T-helper 1 cell treated with Interleukin-12 subunit alpha and Interleukin-12 subunit beta and Interleukin-4 antibody, amounts not matched to agents 30 μg/mL and 1 μg/mL, for 36 hours (primary cell): ENCODE results near the gene ZBED2.
A peak's percentile ranks its signal among the peaks of the same experiment; 100 is the strongest.
"Not testable (repeated sequence)": the region's sequence is repeated elsewhere in the genome, so short reads cannot be mapped to it uniquely, and the experiment has no call there.

Experiments used
- H3K27ac Mint-ChIP-seq: one replicate; pipeline ENCODE4 v1.8.0; 2021; ENCODE audit warnings: mild to moderate bottlenecking, mixed read lengths
- H3K27me3 Mint-ChIP-seq: one replicate; pipeline ENCODE4 v1.8.0; 2021; ENCODE audit warnings: low read depth, mixed read lengths
- H3K36me3 Mint-ChIP-seq: one replicate; pipeline ENCODE4 v1.8.0; 2021; ENCODE audit warnings: low read depth, mixed read lengths
- H3K4me1 Mint-ChIP-seq: one replicate; pipeline ENCODE4 v1.8.0; 2021; ENCODE audit warnings: low read depth, mixed read lengths
- H3K4me3 Mint-ChIP-seq: one replicate; pipeline ENCODE4 v1.8.0; 2021; ENCODE audit warnings: mild to moderate bottlenecking, moderate library complexity, mixed read lengths
- H3K9me3 Mint-ChIP-seq: one replicate; pipeline ENCODE4 v1.8.0; 2021; ENCODE audit warnings: mixed read lengths

ZBED2 gene

GRCh38 chr3:111595232-111595631 lies at the start of gene ZBED2:
TSS of gene ZBED2 (minus strand) at chr3:111595346. CDS start at chr3:111594201, 1,145 bp downstream.
- Mint-ChIP-seq H3K36me3 (peaks cover 58% of the 10 kb centered on the region), H3K27me3 (no peaks in the 10 kb centered on the region), H3K4me3 (peak within 1 kb of the TSS; percentile 87), H3K9me3 (no peaks in the 10 kb centered on the region), H3K4me1 (peaks cover 59% of the 10 kb centered on the region), H3K27ac (peak within 1 kb of the TSS; percentile 90)

- Mint-ChIP-seq H3K4me3 (no peak overlapping the region), H3K27me3 (no peaks in the 10 kb centered on the region), H3K36me3 (peaks cover 79% of the 10 kb centered on the region), H3K4me1 (no peaks in the 10 kb centered on the region), H3K9me3 (peaks cover 45% of the 10 kb centered on the region), H3K27ac (no peak overlapping the region)
Observed at GRCh38 chr3:111639316-111639715, 44.2 kb upstream of the ZBED2 start.

GRCh38 chr3:111636366-111636885 lies 41.3 kb upstream of the ZBED2 start:
- peaks cover 77% of the 10 kb centered on the region for H3K36me3 Mint-ChIP-seq
- H3K4me3 Mint-ChIP-seq = no peak overlapping the region
- no peaks in the 10 kb centered on the region for H3K27me3 Mint-ChIP-seq
- no peaks in the 10 kb centered on the region for H3K4me1 Mint-ChIP-seq
- H3K9me3 Mint-ChIP-seq = peaks cover 30% of the 10 kb centered on the region
- no peak overlapping the region for H3K27ac Mint-ChIP-seq

GRCh38 chr3:111635403-111635802 lies 40.3 kb upstream of the ZBED2 start:
- Mint-ChIP-seq H3K9me3 (peaks cover 20% of the 10 kb centered on the region), H3K4me1 (no peaks in the 10 kb centered on the region), H3K4me3 (no peak overlapping the region)

GRCh38 chr3:111630638-111631037 lies 35.5 kb upstream of the ZBED2 start:
- not testable (repeated sequence) for H3K4me3 Mint-ChIP-seq, H3K27ac Mint-ChIP-seq, H3K4me1 Mint-ChIP-seq, H3K27me3 Mint-ChIP-seq
- Mint-ChIP-seq H3K36me3 (peaks cover 75% of the 10 kb centered on the region), H3K9me3 (peaks cover 46% of the 10 kb centered on the region)

More at GRCh38 chr3:111635403-111635802, 40.3 kb upstream of the ZBED2 start:
- peaks cover 75% of the 10 kb centered on the region for H3K36me3 Mint-ChIP-seq
- no peak overlapping the region for H3K27ac Mint-ChIP-seq
- no peaks in the 10 kb centered on the region for H3K27me3 Mint-ChIP-seq

- not testable (repeated sequence) for H3K27ac Mint-ChIP-seq, H3K27me3 Mint-ChIP-seq, H3K4me1 Mint-ChIP-seq, H3K4me3 Mint-ChIP-seq
- peaks cover 46% of the 10 kb centered on the region for H3K9me3 Mint-ChIP-seq
- H3K36me3 Mint-ChIP-seq = peaks cover 86% of the 10 kb centered on the region
Observed at GRCh38 chr3:111629018-111629417, 33.9 kb upstream of the ZBED2 start.

GRCh38 chr3:111627092-111627491 lies 31.9 kb upstream of the ZBED2 start:
- Mint-ChIP-seq H3K4me3 (no peak overlapping the region), H3K9me3 (peaks cover 38% of the 10 kb centered on the region), H3K27me3 (no peaks in the 10 kb centered on the region), H3K4me1 (peaks cover 8% of the 10 kb centered on the region), H3K27ac (no peak overlapping the region), H3K36me3 (peaks cover 75% of the 10 kb centered on the region)

- no peak overlapping the region for H3K27ac Mint-ChIP-seq
- peaks cover 57% of the 10 kb centered on the region for H3K36me3 Mint-ChIP-seq
Observed at GRCh38 chr3:111621535-111621934, 26.4 kb upstream of the ZBED2 start.

GRCh38 chr3:111619833-111620232 lies 24.7 kb upstream of the ZBED2 start:
- peaks cover 56% of the 10 kb centered on the region for H3K36me3 Mint-ChIP-seq
- H3K27ac Mint-ChIP-seq = no peak overlapping the region
- no peaks in the 10 kb centered on the region for H3K27me3 Mint-ChIP-seq
- no peak overlapping the region for H3K4me3 Mint-ChIP-seq
- peaks cover 48% of the 10 kb centered on the region for H3K4me1 Mint-ChIP-seq
- no peaks in the 10 kb centered on the region for H3K9me3 Mint-ChIP-seq

More at GRCh38 chr3:111621535-111621934, 26.4 kb upstream of the ZBED2 start:
- H3K9me3 Mint-ChIP-seq = peaks cover 3% of the 10 kb centered on the region
- H3K4me3 Mint-ChIP-seq = no peak overlapping the region
- no peaks in the 10 kb centered on the region for H3K27me3 Mint-ChIP-seq
- H3K4me1 Mint-ChIP-seq = peaks cover 32% of the 10 kb centered on the region

GRCh38 chr3:111618945-111619344 lies 23.8 kb upstream of the ZBED2 start:
- Mint-ChIP-seq H3K4me1 (peaks cover 51% of the 10 kb centered on the region), H3K4me3 (no peak overlapping the region), H3K36me3 (peaks cover 58% of the 10 kb centered on the region), H3K27me3 (no peaks in the 10 kb centered on the region), H3K27ac (no peak overlapping the region), H3K9me3 (no peaks in the 10 kb centered on the region)

GRCh38 chr3:111617912-111618601 lies 22.9 kb upstream of the ZBED2 start:
- Mint-ChIP-seq H3K27ac (peak overlapping the region; percentile 42), H3K9me3 (no peaks in the 10 kb centered on the region), H3K36me3 (peaks cover 63% of the 10 kb centered on the region), H3K4me3 (no peak overlapping the region), H3K27me3 (no peaks in the 10 kb centered on the region), H3K4me1 (peaks cover 58% of the 10 kb centered on the region)

- peaks cover 64% of the 10 kb centered on the region for H3K4me1 Mint-ChIP-seq
- no peaks in the 10 kb centered on the region for H3K27me3 Mint-ChIP-seq
- peak overlapping the region; percentile 93 for H3K27ac Mint-ChIP-seq
- H3K9me3 Mint-ChIP-seq = no peaks in the 10 kb centered on the region
- H3K36me3 Mint-ChIP-seq = peaks cover 67% of the 10 kb centered on the region
- H3K4me3 Mint-ChIP-seq = no peak overlapping the region
Observed at GRCh38 chr3:111617406-111617805, 22.3 kb upstream of the ZBED2 start.

GRCh38 chr3:111616417-111617105 lies 21.4 kb upstream of the ZBED2 start:
- Mint-ChIP-seq H3K9me3 (no peaks in the 10 kb centered on the region), H3K36me3 (peaks cover 72% of the 10 kb centered on the region), H3K4me3 (peak overlapping the region; percentile 22), H3K27me3 (no peaks in the 10 kb centered on the region), H3K27ac (peak overlapping the region; percentile 93), H3K4me1 (peaks cover 69% of the 10 kb centered on the region)

- no peaks in the 10 kb centered on the region for H3K27me3 Mint-ChIP-seq
- H3K27ac Mint-ChIP-seq = peak overlapping the region; percentile 93
- peak overlapping the region; percentile 43 for H3K4me3 Mint-ChIP-seq
- H3K9me3 Mint-ChIP-seq = no peaks in the 10 kb centered on the region
- peaks cover 71% of the 10 kb centered on the region for H3K4me1 Mint-ChIP-seq
- peaks cover 78% of the 10 kb centered on the region for H3K36me3 Mint-ChIP-seq
Observed at GRCh38 chr3:111615880-111616279, 20.7 kb upstream of the ZBED2 start.

GRCh38 chr3:111613294-111613693 lies 18.1 kb upstream of the ZBED2 start:
- Mint-ChIP-seq H3K4me1 (peaks cover 88% of the 10 kb centered on the region), H3K36me3 (peaks cover 78% of the 10 kb centered on the region), H3K9me3 (no peaks in the 10 kb centered on the region), H3K4me3 (no peak overlapping the region), H3K27ac (peak overlapping the region; percentile 50), H3K27me3 (no peaks in the 10 kb centered on the region)
